H9 (cell line): ENCODE results near the gene LDB2. TPM values are rescaled to one million over a fixed set of nuclear protein-coding genes. Genes with fewer than 3 reads are reported as not detected.

Experiments
- DNase-seq: peaks from one replicate; pipeline ENCODE4 v3.0.0-alpha.2; 2017
- H2AFZ ChIP-seq: one replicate; pipeline ENCODE4 v1.6.1; 2013; ENCODE audit warnings: mild to moderate bottlenecking, low read length, control low read depth, moderate library complexity
- H2AK5ac ChIP-seq: 2 replicates; pipeline ENCODE4 v1.6.1; 2013; ENCODE audit warnings: low read length, control low read depth, mixed read lengths; ENCODE audit not compliant: insufficient read length
- H2BK120ac ChIP-seq: one replicate; pipeline ENCODE4 v1.6.1; 2013; ENCODE audit warnings: low read depth, mild to moderate bottlenecking, low read length, control low read depth, inconsistent platforms; ENCODE audit not compliant: poor library complexity, severe bottlenecking
- H2BK12ac ChIP-seq: 2 replicates; pipeline ENCODE4 v1.6.1; 2013; ENCODE audit warnings: low read length, control low read depth, mixed read lengths, low read depth; ENCODE audit not compliant: insufficient read length
- H2BK15ac ChIP-seq: 2 replicates; pipeline ENCODE4 v1.6.1; 2013; ENCODE audit warnings: low read depth, low read length, control low read depth
- H2BK20ac ChIP-seq: one replicate; pipeline ENCODE4 v1.6.1; 2013; ENCODE audit warnings: low read depth, mild to moderate bottlenecking, low read length, control low read depth, inconsistent platforms; ENCODE audit not compliant: poor library complexity, severe bottlenecking
- H2BK5ac ChIP-seq: 2 replicates; pipeline ENCODE4 v1.6.1; 2013; ENCODE audit warnings: low read length, control low read depth, mixed read lengths; ENCODE audit not compliant: insufficient read length
- H3K14ac ChIP-seq: 2 replicates; pipeline ENCODE4 v1.6.1; 2013; ENCODE audit warnings: low read length, control low read depth; ENCODE audit not compliant: insufficient read depth
- H3K18ac ChIP-seq: 2 replicates; pipeline ENCODE4 v1.6.1; 2013; ENCODE audit warnings: low read depth, mild to moderate bottlenecking, mixed read lengths, low read length, control low read depth; ENCODE audit not compliant: insufficient read length
- H3K23ac ChIP-seq: 2 replicates; pipeline ENCODE4 v1.6.1; 2013; ENCODE audit warnings: low read length, control low read depth, mixed read lengths, low read depth; ENCODE audit not compliant: insufficient read length
- H3K23me2 ChIP-seq: 2 replicates; pipeline ENCODE4 v1.6.1; 2013; ENCODE audit warnings: low read depth, mild to moderate bottlenecking, mixed read lengths, low read length, control low read depth; ENCODE audit not compliant: insufficient read length, poor library complexity, severe bottlenecking
- H3K27ac ChIP-seq: 2 replicates; pipeline ENCODE4 v1.5.1; 2013; ENCODE audit warnings: low read length, control low read depth, mixed read lengths, low read depth; ENCODE audit not compliant: insufficient read length
- H3K27me3 ChIP-seq: 2 replicates; pipeline ENCODE4 v1.6.1; 2013; ENCODE audit warnings: low read length, control low read depth, inconsistent platforms; ENCODE audit not compliant: insufficient read depth
- H3K4ac ChIP-seq: 2 replicates; pipeline ENCODE4 v1.6.1; 2013; ENCODE audit warnings: low read depth, mild to moderate bottlenecking, control low read depth, inconsistent platforms, low read length, moderate library complexity
- H3K4me1 ChIP-seq: 2 replicates; pipeline ENCODE4 v1.6.1; 2013; ENCODE audit warnings: low read length, control low read depth, inconsistent platforms; ENCODE audit not compliant: insufficient read depth
- H3K4me2 ChIP-seq: 2 replicates; pipeline ENCODE4 v1.6.1; 2013; ENCODE audit warnings: low read length, control low read depth, mixed read lengths; ENCODE audit not compliant: insufficient read length, insufficient read depth
- H3K56ac ChIP-seq: 2 replicates; pipeline ENCODE4 v1.6.1; 2013; ENCODE audit warnings: low read depth, mild to moderate bottlenecking, mixed read lengths, low read length, control low read depth; ENCODE audit not compliant: insufficient read length
- H3K79me1 ChIP-seq: 2 replicates; pipeline ENCODE4 v1.6.1; 2013; ENCODE audit warnings: low read depth, mild to moderate bottlenecking, moderate library complexity, low read length, control low read depth, inconsistent platforms; ENCODE audit not compliant: insufficient read depth, poor library complexity, severe bottlenecking
- H3K79me2 ChIP-seq: 2 replicates; pipeline ENCODE4 v1.6.1; 2013; ENCODE audit warnings: low read length, control low read depth, inconsistent platforms; ENCODE audit not compliant: insufficient read depth
- H3K9ac ChIP-seq: 2 replicates; pipeline ENCODE4 v1.6.1; 2013; ENCODE audit warnings: low read length, control low read depth, mixed read lengths; ENCODE audit not compliant: insufficient read length; ENCODE audit errors: extremely low read depth
- H3K9me3 ChIP-seq: one replicate; pipeline ENCODE4 v1.6.1; 2013; ENCODE audit warnings: low read depth, low read length, inconsistent platforms; ENCODE audit not compliant: control insufficient read depth
- H3T11ph ChIP-seq: one replicate; pipeline ENCODE4 v1.6.1; 2013; ENCODE audit warnings: mild to moderate bottlenecking, low read length, control low read depth, inconsistent platforms
- H4K20me1 ChIP-seq: one replicate; pipeline ENCODE4 v1.6.1; 2013; ENCODE audit not compliant: control insufficient read depth, insufficient read length, insufficient read depth
- H4K5ac ChIP-seq: 2 replicates; pipeline ENCODE4 v1.6.1; 2013; ENCODE audit warnings: low read depth, mild to moderate bottlenecking, mixed read lengths, low read length, control low read depth; ENCODE audit not compliant: insufficient read length
- H4K8ac ChIP-seq: replicated peaks from 2 replicates; pipeline ENCODE4 v1.6.1; 2013; ENCODE audit warnings: low read length, control low read depth, mixed read lengths, low read depth; ENCODE audit not compliant: insufficient read length
- H4K91ac ChIP-seq: 2 replicates; pipeline ENCODE4 v1.6.1; 2013; ENCODE audit warnings: low read depth, mild to moderate bottlenecking, moderate library complexity, mixed read lengths, low read length, control low read depth; ENCODE audit not compliant: insufficient read length
- H3K27ac Mint-ChIP-seq, 3 experiments: 2 replicates in 2 of 3; 3 replicates in 1 of 3; pipeline ENCODE4 v1.8.0; 2020 to 2021; ENCODE audit warnings: mixed read lengths in 3 of 3, mild to moderate bottlenecking in 1 of 3, moderate library complexity in 1 of 3
- H3K27me3 Mint-ChIP-seq: 2 replicates; pipeline ENCODE4 v1.8.0; 2021; ENCODE audit warnings: low read depth, mild to moderate bottlenecking, moderate library complexity, mixed read lengths
- H3K36me3 Mint-ChIP-seq, 3 experiments: 2 replicates in 2 of 3; 3 replicates in 1 of 3; pipeline ENCODE4 v1.8.0; 2020 to 2021; ENCODE audit warnings: low read depth in 3 of 3, mixed read lengths in 3 of 3; ENCODE audit not compliant: insufficient read depth in 1 of 3
- H3K4me1 Mint-ChIP-seq, 2 experiments: 2 replicates each; pipeline ENCODE4 v1.8.0; 2020; ENCODE audit warnings: mixed read lengths in 2 of 2
- H3K4me3 Mint-ChIP-seq, 2 experiments: 2 replicates in 1 of 2; 3 replicates in 1 of 2; pipeline ENCODE4 v1.8.0; 2020 to 2021; ENCODE audit warnings: mild to moderate bottlenecking in 2 of 2, mixed read lengths in 2 of 2, moderate library complexity in 1 of 2
- H3K9me3 Mint-ChIP-seq, 2 experiments: 2 replicates in 1 of 2; 3 replicates in 1 of 2; pipeline ENCODE4 v1.8.0; 2020; ENCODE audit warnings: mild to moderate bottlenecking in 2 of 2, mixed read lengths in 2 of 2, moderate library complexity in 1 of 2
- WGBS: extraction: QIAGEN DNeasy Blood & Tissue Kit; methylation state at CpG from one replicate; pipeline ENCODE4 v1.1.7; 2013; ENCODE audit warnings: missing lambda C conversion rate, low lambda C conversion rate, mixed read lengths; ENCODE audit not compliant: insufficient read length; ENCODE audit errors: extremely low coverage; 5-methylcytosine and 5-hydroxymethylcytosine counted together
- total RNA-seq: library from RNA; stranded (reverse); gene quantifications from 2 replicates; pipeline ENCODE4 v1.2.1, GENCODE V29; 2021
- TF ChIP-seq, protein P1 (sequence below): fragments of 200-600 bp; sonication (generic); conservative IDR thresholded peaks from 3 replicates; pipeline ENCODE4 v1.8.0; 2021; ENCODE audit warnings: antibody characterized with exemption, mild to moderate bottlenecking

The LDB2 gene
- total RNA-seq, 1 experiment from 2014 or later: 22.5 TPM

DNA sequence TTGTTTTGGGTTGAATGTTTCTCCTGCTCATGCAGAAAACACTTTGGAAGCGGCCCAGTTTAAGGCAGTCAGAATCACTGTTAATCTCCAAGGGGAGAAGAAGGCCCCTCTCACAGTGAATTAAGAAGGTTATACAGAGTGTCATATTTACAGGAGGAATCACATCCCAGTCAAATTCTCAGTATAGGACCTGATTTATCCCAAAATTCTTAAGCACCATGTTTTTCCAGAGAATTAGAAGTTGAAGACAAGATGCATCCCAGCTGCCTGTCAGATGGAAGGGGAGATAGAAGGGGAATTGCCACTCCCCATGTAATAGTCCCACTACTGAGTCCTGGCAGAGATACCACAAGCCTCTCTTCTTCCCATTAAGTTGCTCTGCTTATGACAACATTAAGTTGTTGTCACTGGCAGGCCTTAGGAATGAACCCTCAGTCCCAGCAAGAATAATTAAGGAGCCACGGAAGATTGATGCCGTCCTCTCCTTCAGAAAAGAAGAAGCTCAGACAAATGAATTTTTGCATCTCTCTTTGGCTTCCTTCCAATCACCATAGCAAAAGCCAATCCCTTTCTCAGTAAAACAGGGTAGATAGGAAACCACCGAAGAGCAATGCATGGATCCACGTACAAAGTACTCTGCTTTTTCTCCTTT lies 138.4 kb downstream of the LDB2 start:
- no peak for DNase-seq
- Mint-ChIP-seq H3K27me3 (no peaks in the 10 kb centered on the region), H3K9me3 (no peaks in the 10 kb centered on the region), H3K36me3 (peaks cover 6 to 10% (median 9%) of the 10 kb centered on the region in 3 experiments; a peak in 5 of 7 replicates), H3K4me3 (no peak overlapping the region), H3K4me1 (peaks cover 23 to 24% of the 10 kb centered on the region in 2 experiments), H3K27ac (no peak overlapping the region)
- Histone ChIP-seq H2AFZ (no peak overlapping the region), H4K5ac (no peak overlapping the region), H4K91ac (no peak overlapping the region), H3T11ph (no peak overlapping the region), H2BK15ac (no peak overlapping the region), H3K9me3 (no peaks in the 10 kb centered on the region), H3K9ac (no peak overlapping the region), H2BK12ac (no peak overlapping the region), H4K20me1 (no peaks in the 10 kb centered on the region), H4K8ac (no peak overlapping the region), H3K79me1 (no peaks in the 10 kb centered on the region), H3K56ac (no peak overlapping the region), H2AK5ac (no peak overlapping the region), H3K23me2 (no peaks in the 10 kb centered on the region), H2BK120ac (no peak overlapping the region), H3K14ac (no peak overlapping the region), H3K4ac (no peak overlapping the region), H3K27me3 (no peaks in the 10 kb centered on the region), H3K27ac (no peak overlapping the region), H3K23ac (no peak overlapping the region), H2BK5ac (no peak overlapping the region), H3K18ac (no peak overlapping the region), H3K79me2 (no peaks in the 10 kb centered on the region), H3K4me1 (0 out of 2 replicates have a peak, but pooled peaks cover 3% of the 10 kb centered on the region), H2BK20ac (no peak overlapping the region), H3K4me2 (no peak overlapping the region)
- TF ChIP-seq, protein P1, sequence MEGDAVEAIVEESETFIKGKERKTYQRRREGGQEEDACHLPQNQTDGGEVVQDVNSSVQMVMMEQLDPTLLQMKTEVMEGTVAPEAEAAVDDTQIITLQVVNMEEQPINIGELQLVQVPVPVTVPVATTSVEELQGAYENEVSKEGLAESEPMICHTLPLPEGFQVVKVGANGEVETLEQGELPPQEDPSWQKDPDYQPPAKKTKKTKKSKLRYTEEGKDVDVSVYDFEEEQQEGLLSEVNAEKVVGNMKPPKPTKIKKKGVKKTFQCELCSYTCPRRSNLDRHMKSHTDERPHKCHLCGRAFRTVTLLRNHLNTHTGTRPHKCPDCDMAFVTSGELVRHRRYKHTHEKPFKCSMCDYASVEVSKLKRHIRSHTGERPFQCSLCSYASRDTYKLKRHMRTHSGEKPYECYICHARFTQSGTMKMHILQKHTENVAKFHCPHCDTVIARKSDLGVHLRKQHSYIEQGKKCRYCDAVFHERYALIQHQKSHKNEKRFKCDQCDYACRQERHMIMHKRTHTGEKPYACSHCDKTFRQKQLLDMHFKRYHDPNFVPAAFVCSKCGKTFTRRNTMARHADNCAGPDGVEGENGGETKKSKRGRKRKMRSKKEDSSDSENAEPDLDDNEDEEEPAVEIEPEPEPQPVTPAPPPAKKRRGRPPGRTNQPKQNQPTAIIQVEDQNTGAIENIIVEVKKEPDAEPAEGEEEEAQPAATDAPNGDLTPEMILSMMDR: no peak
- no CpG with 5 or more reads among the region's 5 CpGs for WGBS
